HG02678 (cell line): ENCODE data around the gene CNKSR1.

Experiments
- ATAC-seq: cut with Tn5 transposase; IDR thresholded peaks from one replicate; pipeline ENCODE4 v1.9.1; 2021; ENCODE audit warnings: mild to moderate bottlenecking, moderate library complexity; ENCODE audit not compliant: unreplicated experiment

CNKSR1 gene

GRCh38 chr1:26160527-26161414 is 16.5 kb upstream of the CNKSR1 start:
- ATAC-seq, result no peak

GRCh38 chr1:26161415-26162219 is 15.7 kb upstream of the CNKSR1 start:
- no peak for ATAC-seq

GRCh38 chr1:26162220-26162709 is 15.0 kb upstream of the CNKSR1 start:
- no peak for ATAC-seq

DNA sequence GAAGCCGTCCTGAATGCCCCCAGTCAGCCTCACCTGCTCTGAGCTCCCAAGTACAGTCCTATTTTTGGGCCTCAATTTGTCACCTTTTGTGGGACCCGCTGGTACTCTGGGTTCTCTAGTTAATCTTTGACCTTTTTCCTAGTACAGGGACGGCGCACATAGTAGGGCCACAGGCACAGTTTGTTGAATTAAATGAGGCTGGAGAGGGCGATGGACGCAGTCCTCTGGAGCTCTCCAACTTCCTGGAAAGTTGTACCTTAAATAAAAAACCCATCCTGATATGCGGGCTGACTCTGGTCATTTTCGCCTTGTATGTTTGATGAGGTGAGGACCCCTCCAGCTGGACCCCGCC is 13.6 kb upstream of the CNKSR1 start:
- ATAC-seq, result no peak

- ATAC-seq, result no peak
These were observed 13.0 kb upstream of the CNKSR1 start for GRCh38 chr1:26164036-26164860.

- no peak for ATAC-seq
These were observed 12.1 kb upstream of the CNKSR1 start for GRCh38 chr1:26164861-26165842.

DNA sequence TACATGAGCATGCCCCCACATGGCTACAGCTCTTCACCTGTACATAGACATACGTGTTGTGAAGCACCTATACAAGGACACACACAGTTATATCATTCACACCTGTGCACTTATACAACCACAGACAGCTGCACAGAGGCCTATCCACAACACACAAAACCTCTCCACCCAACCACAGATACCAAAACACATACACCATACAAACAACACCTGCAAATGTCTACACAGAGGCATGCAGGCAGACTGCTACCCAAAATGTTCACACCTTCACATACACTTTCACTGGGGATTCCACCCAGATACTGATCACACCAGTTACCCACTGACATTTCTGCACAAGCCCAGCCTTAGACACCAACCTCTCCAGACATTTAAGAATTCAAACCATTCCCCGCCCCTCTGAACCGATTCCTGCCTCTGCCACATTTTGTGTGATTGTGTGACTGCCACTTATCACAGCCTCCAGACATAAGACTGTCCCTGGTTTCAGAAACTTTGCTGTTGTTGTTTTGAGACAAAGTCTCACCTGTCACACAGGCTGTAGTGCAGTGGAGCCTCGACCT is 10.5 kb upstream of the CNKSR1 start:
- ATAC-seq, result no peak

GRCh38 chr1:26168410-26169197 is 8.7 kb upstream of the CNKSR1 start, which contains the start of gene C1orf232:
TSS of gene C1orf232 (minus strand) at chr1:26168963. CDS start at chr1:26168499, 464 bp downstream.
- no peak for ATAC-seq

DNA sequence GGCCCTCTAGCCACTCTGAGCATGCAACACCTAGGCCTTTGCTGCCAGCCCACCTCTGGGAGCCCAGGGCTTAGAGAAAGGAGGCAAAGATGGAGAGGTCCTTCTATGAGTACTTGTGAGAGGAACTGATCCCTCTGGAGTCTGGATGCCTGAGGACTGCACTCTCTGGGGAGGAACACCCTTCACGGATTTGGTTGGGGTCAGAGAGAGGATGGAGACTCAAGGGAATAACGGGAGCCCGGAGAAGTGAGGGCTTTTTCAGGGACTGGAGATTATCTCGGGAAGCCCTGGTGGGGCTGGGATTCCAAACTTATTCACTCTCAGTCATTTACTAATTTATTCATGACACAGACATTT is 8.1 kb upstream of the CNKSR1 start:
- no peak for ATAC-seq

- peak; percentile 95 for ATAC-seq
These were observed 7.4 kb upstream of the CNKSR1 start, which contains the start of gene ZNF593 for GRCh38 chr1:26169669-26170471. TSS of gene ZNF593 (plus strand) at chr1:26169908. CDS start at chr1:26169984, 76 bp downstream.

DNA sequence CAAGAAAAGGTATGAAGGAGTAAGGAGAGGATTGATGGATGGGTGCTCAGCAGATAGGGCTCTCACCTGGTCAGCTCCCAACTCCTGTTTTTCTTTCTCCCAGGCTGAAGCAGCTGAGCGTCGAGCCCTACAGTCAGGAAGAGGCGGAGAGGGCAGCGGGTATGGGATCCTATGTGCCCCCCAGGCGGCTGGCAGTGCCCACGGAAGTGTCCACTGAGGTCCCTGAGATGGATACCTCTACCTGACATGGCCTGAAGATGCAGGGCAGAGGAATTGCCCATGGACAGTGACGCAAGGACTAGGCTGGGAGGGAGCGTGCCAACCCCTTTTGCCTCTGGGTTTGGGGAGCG is 6.8 kb upstream of the CNKSR1 start:
- ATAC-seq, result no peak

DNA sequence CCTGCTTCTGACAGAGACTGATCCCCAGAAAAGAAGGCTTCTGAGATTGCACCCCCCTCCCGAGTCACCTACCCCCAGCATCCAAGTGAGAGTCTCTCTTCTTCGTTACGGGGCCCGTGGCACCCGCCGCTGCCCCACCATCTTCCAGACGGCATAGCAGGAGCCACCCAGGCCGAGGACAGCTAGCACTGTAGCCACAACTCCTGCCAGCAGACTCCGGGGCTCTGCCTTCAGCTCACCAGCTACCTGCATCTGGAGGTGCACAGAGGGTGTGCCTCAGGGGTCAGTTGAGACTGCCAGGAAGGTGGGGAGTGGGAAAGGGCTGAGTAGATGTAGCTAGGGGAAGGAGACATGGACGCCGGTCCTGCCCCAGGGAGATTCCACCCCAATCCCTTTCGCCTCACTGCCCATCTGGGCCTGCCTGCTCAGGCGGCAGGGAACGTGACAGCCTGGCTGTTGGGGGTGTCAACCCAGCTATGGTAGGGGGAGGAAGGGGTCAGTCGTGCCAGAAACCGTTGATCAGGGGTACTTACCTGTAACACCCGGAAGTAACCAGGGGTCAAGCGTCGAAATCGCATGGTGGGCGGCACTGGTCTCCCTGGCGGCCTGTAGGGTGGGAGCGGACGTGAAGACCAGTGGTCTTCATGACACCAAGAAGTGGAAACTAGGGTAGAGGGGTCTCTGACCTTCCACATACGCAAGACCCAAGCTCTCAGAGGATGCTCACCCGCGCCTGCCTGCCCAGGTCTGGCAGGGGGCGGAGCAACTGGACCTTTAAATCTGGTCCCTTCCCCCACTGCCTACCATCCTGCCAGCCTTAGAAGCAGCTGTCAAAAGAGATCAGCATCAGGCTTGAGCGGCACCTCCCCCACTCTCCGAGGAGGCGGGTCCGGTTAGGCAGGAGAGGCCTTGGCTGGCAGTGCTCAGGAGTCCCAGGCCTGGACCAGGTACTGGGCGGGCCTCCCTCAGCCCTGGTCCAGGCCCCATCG is 5.9 kb upstream of the CNKSR1 start, which contains the start of gene ZNF593OS:
Gene ZNF593OS, minus strand, starts transcription at position 749 of the 989 bp plus-strand sequence. Its CDS starts 171 bp downstream, at position 578.
- ATAC-seq, result no peak

DNA sequence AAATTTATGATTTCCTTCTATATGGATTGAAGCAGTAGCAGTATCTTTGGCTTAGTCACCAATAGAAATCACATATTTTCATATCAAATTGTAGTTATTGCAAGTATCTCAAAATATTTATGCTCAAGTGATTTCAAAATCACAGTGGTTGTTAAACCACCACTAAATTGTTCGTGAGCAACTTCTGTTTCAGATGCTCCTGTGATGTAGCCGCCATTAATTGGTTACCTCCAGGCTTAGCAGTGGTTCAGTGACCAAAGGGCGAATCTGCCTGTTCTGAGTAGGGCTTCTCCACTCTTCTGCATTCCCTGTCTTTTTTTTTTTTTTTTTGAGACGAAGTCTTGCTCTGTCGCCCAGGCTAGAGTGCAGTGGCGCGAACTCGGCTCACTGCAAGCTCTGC is 1.9 kb upstream of the CNKSR1 start:
- ATAC-seq, result no peak

DNA sequence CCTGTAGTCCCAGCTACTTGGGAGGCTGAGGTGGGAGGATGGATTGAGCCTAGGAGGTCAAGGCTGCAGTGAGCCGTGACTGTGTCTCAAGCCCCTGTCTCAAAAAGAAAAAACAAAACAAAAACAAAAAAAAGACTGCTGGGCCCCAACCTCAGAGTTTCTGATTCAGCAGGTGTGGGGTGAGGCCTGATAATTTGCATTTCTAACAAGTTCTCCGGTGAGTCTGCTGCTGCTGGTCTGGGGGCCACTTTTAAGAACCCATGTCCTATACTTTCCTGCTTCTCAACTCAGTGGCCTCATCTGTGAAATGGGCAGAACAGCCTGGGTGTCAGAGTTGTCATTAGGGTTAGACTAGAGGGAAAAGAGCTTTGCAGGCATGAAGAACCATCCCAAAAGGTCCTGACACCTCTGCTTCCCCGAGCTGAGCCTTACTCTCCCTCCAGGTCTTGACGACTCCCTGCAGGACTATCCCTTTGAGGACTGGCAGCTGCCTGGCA is 2.8 kb downstream of the CNKSR1 start:
- no peak for ATAC-seq

- ATAC-seq, result no peak
These were observed 4.5 kb downstream of the CNKSR1 start for GRCh38 chr1:26181586-26182382.

- no peak for ATAC-seq
These were observed 5.0 kb downstream of the CNKSR1 start for GRCh38 chr1:26182383-26182696.
